Activated CD4-positive, CD25-positive, alpha-beta regulatory T cell treated with anti-CD3 and anti-CD28 coated beads, Interleukin-2, amount 50 U/mL, for 24 hours (primary cell): ENCODE measurements around the gene CRCP.

ENCODE experiments used
- ATAC-seq, 2 donors: fragments of 150-1000 bp; cut with Tn5 transposase; one replicate each; pipeline ENCODE4 v1.10.0; 2021; ENCODE audit warnings: mild to moderate bottlenecking in 1 of 2, moderate library complexity in 1 of 2

The CRCP gene

DNA sequence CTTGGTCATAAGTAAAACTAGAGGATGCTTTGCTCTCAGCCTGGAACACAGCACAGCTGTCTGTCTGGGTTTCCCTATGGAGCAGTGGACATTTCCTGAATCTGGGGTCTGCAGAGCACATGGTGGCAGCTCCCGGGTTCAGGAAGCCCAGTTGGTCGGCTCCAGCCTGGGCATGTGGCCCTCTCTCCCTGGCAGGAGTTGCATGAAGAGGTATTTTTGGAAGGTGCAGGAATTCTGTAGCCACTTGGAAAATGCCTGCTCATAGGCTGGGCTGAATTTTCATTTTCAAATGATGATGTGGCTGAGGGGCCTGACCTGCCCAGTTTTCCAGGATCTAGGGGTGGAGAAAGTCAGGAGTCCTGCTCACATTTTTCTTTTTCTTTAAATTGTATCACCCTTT is 83.8 kb downstream of the CRCP start:
- no peak for ATAC-seq

DNA sequence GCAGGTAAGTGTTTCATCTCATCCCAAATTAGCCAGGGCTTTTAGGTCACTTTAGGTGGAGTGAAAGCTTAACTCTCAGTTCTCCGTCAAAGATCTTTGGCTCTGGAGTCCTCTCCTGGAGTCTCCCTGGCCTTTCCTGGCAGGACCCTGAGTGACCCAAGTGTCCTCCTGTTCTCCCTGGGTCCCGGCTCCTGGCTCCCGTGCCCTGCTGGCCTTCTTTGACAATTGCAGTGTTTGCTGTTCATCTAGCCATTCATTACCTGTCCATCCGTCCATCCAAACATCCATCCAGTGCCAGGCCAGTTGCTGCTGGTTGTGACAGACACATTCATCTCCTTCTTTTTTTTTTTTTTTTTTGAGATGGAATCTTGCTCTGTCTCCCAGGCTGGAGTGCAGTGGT is 84.3 kb downstream of the CRCP start:
- no peak for ATAC-seq

DNA sequence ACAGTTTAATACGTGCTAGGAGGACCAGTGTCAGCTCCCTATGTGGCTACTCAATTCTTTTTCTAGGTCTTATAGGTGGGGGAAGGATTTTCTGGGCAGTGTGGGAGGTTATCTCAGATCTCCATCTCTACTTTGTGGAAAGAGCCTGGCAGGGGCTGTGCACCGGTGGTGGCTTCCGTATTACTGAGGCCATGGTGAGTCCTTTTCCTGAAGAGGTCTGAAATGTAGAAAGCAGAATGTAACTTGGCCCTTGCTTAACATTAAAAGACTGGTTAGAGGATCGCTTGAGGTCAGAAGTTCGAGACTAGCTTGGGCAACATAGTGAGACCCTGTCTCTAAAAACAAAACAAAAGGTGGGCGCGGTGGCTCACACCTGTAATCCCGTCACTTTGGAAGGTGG is 87.8 kb downstream of the CRCP start:
- ATAC-seq: no peak
